ENCODE measurements around the gene UBXN4. TPM values are rescaled to one million over a fixed set of nuclear protein-coding genes. Genes with fewer than 3 reads are reported as not detected.

The UBXN4 gene
- total RNA-seq, 2 experiments from 2014 or later, result 55.4 to 88.2 TPM

DNA sequence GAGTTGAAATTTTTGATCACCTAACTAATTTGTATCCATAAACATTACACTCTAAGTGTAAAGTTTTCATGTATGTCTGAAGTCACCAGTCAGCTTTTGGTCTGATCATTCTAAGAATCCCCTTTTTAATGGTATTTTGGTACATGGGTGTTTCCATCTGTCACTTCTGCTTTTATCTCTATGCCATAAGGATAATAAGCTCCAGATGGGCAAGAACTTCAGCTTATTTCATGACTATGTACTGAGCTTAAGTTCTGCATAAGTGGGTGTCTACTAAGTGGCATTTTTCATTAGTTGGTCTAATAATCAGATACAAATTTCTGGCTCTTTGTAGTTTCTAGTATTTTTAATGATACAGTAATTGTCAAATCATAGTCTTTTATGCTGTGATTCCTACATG is 20.4 kb downstream of the UBXN4 start:
- intact Hi-C loops (cut with micrococcal nuclease; ENCODE audit: unreplicated experiment), result no loop called here
- no peak overlapping the region for H3K4me2 ChIP-seq (ENCODE audit: low read length)
- H3K9me3 ChIP-seq (ENCODE audit: low read length), result peaks cover 5% of the 10 kb centered on the region; the same call in 1 of the 2 replicates
- CTCF ChIA-PET (ENCODE audit: unreplicated experiment), result no interaction called here
- no peaks in the 10 kb centered on the region for H3K4me1 ChIP-seq (ENCODE audit: insufficient read depth, low read length, poor library complexity, severe bottlenecking)
- TF ChIP-seq, protein P1, sequence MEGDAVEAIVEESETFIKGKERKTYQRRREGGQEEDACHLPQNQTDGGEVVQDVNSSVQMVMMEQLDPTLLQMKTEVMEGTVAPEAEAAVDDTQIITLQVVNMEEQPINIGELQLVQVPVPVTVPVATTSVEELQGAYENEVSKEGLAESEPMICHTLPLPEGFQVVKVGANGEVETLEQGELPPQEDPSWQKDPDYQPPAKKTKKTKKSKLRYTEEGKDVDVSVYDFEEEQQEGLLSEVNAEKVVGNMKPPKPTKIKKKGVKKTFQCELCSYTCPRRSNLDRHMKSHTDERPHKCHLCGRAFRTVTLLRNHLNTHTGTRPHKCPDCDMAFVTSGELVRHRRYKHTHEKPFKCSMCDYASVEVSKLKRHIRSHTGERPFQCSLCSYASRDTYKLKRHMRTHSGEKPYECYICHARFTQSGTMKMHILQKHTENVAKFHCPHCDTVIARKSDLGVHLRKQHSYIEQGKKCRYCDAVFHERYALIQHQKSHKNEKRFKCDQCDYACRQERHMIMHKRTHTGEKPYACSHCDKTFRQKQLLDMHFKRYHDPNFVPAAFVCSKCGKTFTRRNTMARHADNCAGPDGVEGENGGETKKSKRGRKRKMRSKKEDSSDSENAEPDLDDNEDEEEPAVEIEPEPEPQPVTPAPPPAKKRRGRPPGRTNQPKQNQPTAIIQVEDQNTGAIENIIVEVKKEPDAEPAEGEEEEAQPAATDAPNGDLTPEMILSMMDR (conservative IDR thresholded peaks at IDR 0.05; ENCODE audit: low read length), result no peak
- TF ChIP-seq EZH2phosphoT487 (IDR thresholded peaks at IDR 0.05; ENCODE audit: borderline replicate concordance, low read depth, low read length), result no peak
- DNase-seq (ENCODE audit: low spot score), result no peak
- POLR2A ChIA-PET, result interaction anchor here (0.7 to 1.5 kb wide), 4 partner anchors 17 to 507 kb away, joined by 3 to 4 read pairs (median 4); no protein-coding TSS in a partner anchor
- H3K36me3 ChIP-seq (ENCODE audit: insufficient read depth, low read length), result peaks cover 98% of the 10 kb centered on the region
- no peaks in the 10 kb centered on the region for H4K20me1 ChIP-seq (ENCODE audit: insufficient read depth, low read length)
- no peak overlapping the region for H3K4me3 ChIP-seq (ENCODE audit: low read depth, low read length, poor library complexity, severe bottlenecking)
- H3K9me2 ChIP-seq (ENCODE audit: insufficient read depth, low read length), result no peaks in the 10 kb centered on the region
- no TSS peak for BruUV-seq (replicated peaks)
- H3K79me2 ChIP-seq (ENCODE audit: insufficient read depth, low read depth, low read length), result no peaks in the 10 kb centered on the region
- no peak overlapping the region for H3K27ac ChIP-seq (ENCODE audit: low read depth, low read length, poor library complexity, severe bottlenecking)
- no peak overlapping the region for H2AFZ ChIP-seq (ENCODE audit: low read length)

DNA sequence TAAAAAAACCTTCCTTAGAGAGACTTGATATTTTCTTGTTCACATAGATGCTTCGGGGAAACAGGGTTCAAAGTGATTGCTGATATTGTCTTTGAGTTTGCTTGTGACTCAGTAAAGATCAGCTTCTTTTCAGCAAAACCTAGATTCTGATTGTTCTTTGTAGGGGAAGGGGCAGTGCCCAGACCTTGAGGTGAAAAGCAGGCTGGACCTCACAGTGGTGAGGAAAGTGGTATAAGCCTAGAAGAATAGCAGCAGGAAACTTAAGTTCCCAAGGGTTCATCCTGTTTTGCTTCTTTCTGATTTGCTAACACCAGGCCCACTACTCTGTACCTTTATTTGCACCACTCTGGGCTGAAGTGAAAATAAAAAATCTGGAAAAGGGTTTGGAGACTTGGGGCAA is 20.9 kb downstream of the UBXN4 start:
- Histone ChIP-seq H3K9me3 (ENCODE audit: low read length) (peaks cover 1% of the 10 kb centered on the region; the same call in 1 of the 2 replicates), H3K4me1 (ENCODE audit: insufficient read depth, low read length, poor library complexity, severe bottlenecking) (no peaks in the 10 kb centered on the region), H3K4me3 (ENCODE audit: low read depth, low read length, poor library complexity, severe bottlenecking) (no peak overlapping the region), H4K20me1 (ENCODE audit: insufficient read depth, low read length) (no peaks in the 10 kb centered on the region), H3K79me2 (ENCODE audit: insufficient read depth, low read depth, low read length) (no peaks in the 10 kb centered on the region), H3K4me2 (ENCODE audit: low read length) (no peak overlapping the region), H3K36me3 (ENCODE audit: insufficient read depth, low read length) (peaks cover 98% of the 10 kb centered on the region), H3K27ac (ENCODE audit: low read depth, low read length, poor library complexity, severe bottlenecking) (no peak overlapping the region), H3K9me2 (ENCODE audit: insufficient read depth, low read length) (no peaks in the 10 kb centered on the region), H2AFZ (ENCODE audit: low read length) (no peak overlapping the region)
- intact Hi-C loops (cut with micrococcal nuclease; ENCODE audit: unreplicated experiment), result no loop called here
- no peak for DNase-seq (ENCODE audit: low spot score)
- ChIA-PET CTCF (ENCODE audit: unreplicated experiment) (no interaction called here), POLR2A (interaction anchor here (0.6 to 1.5 kb wide), 4 partner anchors 18 to 508 kb away, joined by 3 to 4 read pairs (median 4); no protein-coding TSS in a partner anchor)
- no TSS peak for BruUV-seq (replicated peaks)
- TF ChIP-seq, protein P1 (conservative IDR thresholded peaks at IDR 0.05; ENCODE audit: low read length), result no peak
- TF ChIP-seq EZH2phosphoT487 (IDR thresholded peaks at IDR 0.05; ENCODE audit: borderline replicate concordance, low read depth, low read length), result no peak

DNA sequence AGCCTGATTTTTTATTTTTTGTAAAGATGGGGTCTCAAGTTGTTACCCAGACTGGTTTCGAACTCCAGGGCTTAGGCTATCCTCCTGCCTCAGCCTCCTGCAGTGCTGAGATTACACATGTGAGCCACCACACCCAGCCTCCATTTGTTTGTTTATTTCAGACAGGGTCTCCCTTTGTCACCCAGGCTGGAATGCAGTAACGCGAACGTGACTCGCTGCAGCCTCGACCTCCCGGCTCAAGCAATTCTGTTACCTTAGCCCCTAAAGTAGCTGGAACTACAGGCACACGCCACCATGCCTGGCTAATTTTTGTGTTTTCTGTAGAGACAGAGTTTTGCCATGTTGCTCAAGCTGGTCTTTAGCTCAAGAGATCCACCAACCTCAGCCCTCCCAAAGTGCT is 27.2 kb downstream of the UBXN4 start:
- no peak overlapping the region for H3K4me2 ChIP-seq (ENCODE audit: low read length)
- no peaks in the 10 kb centered on the region for H4K20me1 ChIP-seq (ENCODE audit: insufficient read depth, low read length)
- no peaks in the 10 kb centered on the region for H3K9me2 ChIP-seq (ENCODE audit: insufficient read depth, low read length)
- no peaks in the 10 kb centered on the region for H3K79me2 ChIP-seq (ENCODE audit: insufficient read depth, low read depth, low read length)
- H3K4me3 ChIP-seq (ENCODE audit: low read depth, low read length, poor library complexity, severe bottlenecking), result no peak overlapping the region
- no peak overlapping the region for H2AFZ ChIP-seq (ENCODE audit: low read length)
- H3K4me1 ChIP-seq (ENCODE audit: insufficient read depth, low read length, poor library complexity, severe bottlenecking), result no peaks in the 10 kb centered on the region
- intact Hi-C loops (cut with micrococcal nuclease; ENCODE audit: unreplicated experiment), result no loop called here
- TF ChIP-seq, protein P1 (conservative IDR thresholded peaks at IDR 0.05; ENCODE audit: low read length), result no peak
- TF ChIP-seq EZH2phosphoT487 (IDR thresholded peaks at IDR 0.05; ENCODE audit: borderline replicate concordance, low read depth, low read length), result no peak
- POLR2A ChIA-PET, result interaction anchor here (0.7 kb wide), 1 partner anchor 710 kb away, joined by 3 read pairs; no protein-coding TSS in a partner anchor
- DNase-seq (ENCODE audit: low spot score), result no peak
- CTCF ChIA-PET (ENCODE audit: unreplicated experiment), result no interaction called here
- no peak overlapping the region for H3K27ac ChIP-seq (ENCODE audit: low read depth, low read length, poor library complexity, severe bottlenecking)
- peaks cover 98% of the 10 kb centered on the region for H3K36me3 ChIP-seq (ENCODE audit: insufficient read depth, low read length)
- no TSS peak for BruUV-seq (replicated peaks)
- H3K9me3 ChIP-seq (ENCODE audit: low read length), result no peaks in the 10 kb centered on the region

Data from OCI-LY7 (cell line).